Esophagus squamous epithelium (tissue), 5 donors: ENCODE results near the gene THY1. TPM values are rescaled to one million over a fixed set of nuclear protein-coding genes. Genes with fewer than 3 reads are reported as not detected.

Source experiments
- DNase-seq: peaks from one replicate; lab custom pipeline; 2025; lab: John Stamatoyannopoulos, UW
- H3K27ac ChIP-seq, 4 donors: fragments of 200-600 bp; sonication (generic); one replicate each; pipeline ENCODE4 v1.5.1; 2016 to 2019; ENCODE audit warnings: mild to moderate bottlenecking in 1 of 4
- H3K27me3 ChIP-seq, 4 donors: fragments of 200-600 bp; sonication (generic); 1 replicate in 3 of 4; 2 replicates in 1 of 4; pipeline versions ENCODE4 v1.5.1 to v1.6.0; 2017 to 2021; ENCODE audit warnings: antibody characterized with exemption in 1 of 4
- H3K36me3 ChIP-seq, 3 donors: fragments of 200-600 bp; sonication (generic); one replicate each; pipeline ENCODE4 v1.5.1; 2016 to 2019
- H3K4me1 ChIP-seq, 3 donors: fragments of 200-600 bp; sonication (generic); one replicate each; pipeline ENCODE4 v1.5.1; 2017 to 2019
- H3K4me3 ChIP-seq, 4 donors: fragments of 200-600 bp; sonication (generic); 1 replicate in 3 of 4; 2 replicates in 1 of 4; pipeline ENCODE4 v1.5.1; 2016 to 2019; ENCODE audit warnings: mild to moderate bottlenecking in 2 of 4, moderate library complexity in 1 of 4
- H3K9me3 ChIP-seq, 3 donors: fragments of 200-600 bp; sonication (generic); one replicate each; pipeline ENCODE4 v1.5.1; 2016 to 2019
- CTCF ChIP-seq, 6 experiments: fragments of 450-650 bp in 4 of 6; fragments of 200-600 bp in 2 of 6; sonication (generic) in 2 of 6; IDR thresholded peaks; one replicate each; pipeline ENCODE4 v1.5.1; 2016 to 2019; ENCODE audit warnings: antibody characterized with exemption in 6 of 6, mild to moderate bottlenecking in 4 of 6, moderate library complexity in 4 of 6
- POLR2A ChIP-seq, 4 donors: fragments of 450-650 bp; IDR thresholded peaks; one replicate each; pipeline ENCODE4 v1.6.1; 2017; ENCODE audit warnings: antibody characterized with exemption in 4 of 4, mild to moderate bottlenecking in 4 of 4, moderate library complexity in 3 of 4
- WGBS, 2 donors: methylation state at CpG; one replicate each; pipeline ENCODE4 v1.1.5; 2018; 5-methylcytosine and 5-hydroxymethylcytosine counted together
- intact Hi-C: fragments of 100-400 bp; cut with DNase I; formaldehyde crosslinking; loops from one replicate; pipeline ENCODE4 v1.15.0; 2022
- total RNA-seq, 4 donors: library from RNA; depleted of rRNA; stranded (reverse); fragments of >200 nt; gene quantifications; one replicate each; pipeline ENCODE4 v1.1.0, GENCODE V29; 2016
- donor health status: DM: yes; HTN: yes; CAD: no.

Gene THY1
- total RNA-seq, 4 donors from 2014 or later, result 0.57 to 7.6 (median 2.9) TPM

GRCh38 chr11:119374632-119375336 is 48.2 kb downstream of the THY1 start:
- no peak for TF ChIP-seq CTCF (IDR thresholded peaks at IDR 0.05)
- TF ChIP-seq POLR2A (IDR thresholded peaks at IDR 0.05), result no peak
- Histone ChIP-seq H3K4me3 (no peak overlapping the region), H3K9me3 (no peaks in the 10 kb centered on the region), H3K27me3 (no peaks in the 10 kb centered on the region), H3K36me3 (no peaks in the 10 kb centered on the region), H3K27ac (peak overlapping the region; percentile 39 to 87 (median 80)), H3K4me1 (peaks cover 33 to 85% (median 55%) of the 10 kb centered on the region in 3 donors)
- DNase-seq, result no peak
- 34 to 35% methylated on average over 6 to 7 of the region's 11 CpGs for WGBS, 2 donors
- intact Hi-C loops, result no loop called here

GRCh38 chr11:119373921-119374631 is 48.9 kb downstream of the THY1 start:
- Histone ChIP-seq H3K27ac (peak overlapping the region; percentile 39 to 87 (median 80)), H3K36me3 (no peaks in the 10 kb centered on the region), H3K4me1 (peaks cover 40 to 92% (median 62%) of the 10 kb centered on the region in 3 donors), H3K27me3 (no peaks in the 10 kb centered on the region), H3K4me3 (no peak overlapping the region), H3K9me3 (no peaks in the 10 kb centered on the region)
- intact Hi-C loops, result no loop called here
- WGBS, 2 donors, result 42 to 66% methylated on average over 3 to 5 of the region's 5 CpGs
- no peak for DNase-seq
- TF ChIP-seq POLR2A (IDR thresholded peaks at IDR 0.05) (no peak), CTCF (IDR thresholded peaks at IDR 0.05) (peak; percentile 61 to 94 (median 90))

DNA sequence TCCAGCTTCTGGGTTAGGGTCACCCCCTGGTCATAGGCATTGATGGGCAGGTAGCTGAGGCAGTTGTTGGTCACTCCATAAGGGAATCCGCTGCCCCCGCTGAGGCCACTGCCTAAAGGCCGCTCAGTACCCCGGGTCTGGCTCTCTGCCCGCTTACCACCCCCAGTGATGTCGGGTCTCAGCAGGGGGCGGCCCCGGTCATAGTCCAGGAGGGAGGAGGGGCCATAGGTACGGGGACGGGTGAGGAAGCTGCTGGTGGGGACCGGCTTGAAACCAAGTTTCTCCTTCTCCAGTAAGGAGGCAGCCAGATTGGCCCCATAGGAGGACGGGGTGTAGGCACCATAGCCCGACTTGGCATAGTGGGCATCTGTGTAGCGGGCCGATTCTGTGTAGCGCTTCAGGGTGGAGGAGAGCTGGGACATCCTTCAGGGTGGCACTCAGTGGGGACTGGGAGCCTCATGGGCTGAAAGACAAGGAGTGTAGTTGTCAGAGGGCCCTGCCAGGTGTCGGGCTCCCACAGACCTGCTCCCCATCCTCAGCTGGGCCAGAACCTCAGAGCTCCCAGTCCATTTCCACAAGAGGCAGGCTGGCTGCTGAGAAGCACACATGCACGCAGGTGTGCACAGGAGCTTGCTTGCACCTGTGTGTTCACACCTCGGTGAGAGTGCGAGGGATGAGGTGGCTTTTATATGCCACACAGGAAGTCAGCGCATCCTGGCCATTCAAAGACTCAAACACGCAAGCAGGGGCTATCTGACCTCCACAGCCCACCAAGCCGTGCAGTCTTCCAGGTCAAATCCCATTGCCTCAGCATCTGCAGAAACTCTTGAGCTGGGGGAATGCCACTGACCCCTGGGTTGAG is 49.7 kb downstream of the THY1 start:
- H3K36me3 ChIP-seq, result no peaks in the 10 kb centered on the region
- intact Hi-C loops, result no loop called here
- no peak for DNase-seq
- H3K9me3 ChIP-seq, result no peaks in the 10 kb centered on the region
- H3K27me3 ChIP-seq, result peaks cover 0 to 4% (median 0%) of the 10 kb centered on the region in 4 donors
- no peak overlapping the region for H3K4me3 ChIP-seq
- H3K4me1 ChIP-seq, result peaks cover 46 to 98% (median 70%) of the 10 kb centered on the region in 3 donors
- H3K27ac ChIP-seq, result peak overlapping the region in 1 of 4 donors; percentile 75
- 72 to 76% methylated on average over 6 to 7 of the region's 23 CpGs for WGBS, 2 donors
- no peak for TF ChIP-seq CTCF (IDR thresholded peaks at IDR 0.05)
- no peak for TF ChIP-seq POLR2A (IDR thresholded peaks at IDR 0.05)

- TF ChIP-seq CTCF (IDR thresholded peaks at IDR 0.05), result no peak
- TF ChIP-seq POLR2A (IDR thresholded peaks at IDR 0.05), result no peak
- peak overlapping the region in 3 of 4 donors; percentile 83 to 95 (median 92) for H3K27ac ChIP-seq
- H3K27me3 ChIP-seq, result peaks cover 0 to 7% (median 0%) of the 10 kb centered on the region in 4 donors
- no peak overlapping the region for H3K4me3 ChIP-seq
- no peak for DNase-seq
- H3K9me3 ChIP-seq, result no peaks in the 10 kb centered on the region
- no peaks in the 10 kb centered on the region for H3K36me3 ChIP-seq
- intact Hi-C loops, result no loop called here
- H3K4me1 ChIP-seq, result peaks cover 54 to 98% (median 75%) of the 10 kb centered on the region in 3 donors
- 70 to 75% methylated on average over 2 to 11 of the region's 26 CpGs for WGBS, 2 donors
These were observed 50.5 kb downstream of the THY1 start for GRCh38 chr11:119372260-119373058.
